ENCODE measurements around the gene DHX58.

The DHX58 gene

DNA sequence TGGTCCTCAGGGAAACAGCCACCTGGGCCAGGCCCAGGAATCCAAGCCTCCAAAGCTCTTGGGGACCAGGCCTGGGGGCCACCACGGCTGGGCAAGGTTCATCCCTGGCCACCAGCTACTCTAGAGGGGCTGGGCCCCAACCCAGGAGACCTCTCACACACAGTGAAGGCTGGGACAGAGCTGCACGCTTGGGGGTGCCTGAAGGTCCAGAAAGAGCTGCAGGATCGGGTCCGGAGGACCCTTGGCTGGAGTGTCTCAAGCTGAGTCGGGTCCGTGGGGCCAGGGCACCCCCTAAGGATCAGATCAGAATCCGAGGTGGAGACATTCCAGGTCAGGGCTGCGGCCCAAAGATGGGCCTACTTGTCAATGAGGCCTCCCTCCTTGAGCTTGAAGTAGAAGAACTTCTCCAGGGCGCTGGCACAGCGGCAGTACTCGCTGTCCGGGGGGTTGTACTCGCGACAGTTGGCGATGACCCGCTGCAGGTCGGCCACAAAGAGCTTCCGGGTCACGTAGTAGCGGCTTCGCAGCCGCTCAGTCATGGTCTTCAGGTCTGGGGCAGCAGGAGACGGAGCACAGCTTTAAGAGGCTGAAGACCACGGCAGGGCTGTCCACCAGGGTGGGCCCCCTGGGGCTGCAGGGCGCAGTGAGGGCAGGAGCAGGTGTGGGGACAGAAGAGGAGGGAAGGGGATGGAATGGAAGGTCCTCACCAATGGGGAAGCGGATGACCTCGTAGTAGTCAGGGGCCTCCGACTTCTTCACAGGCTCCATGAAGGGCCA lies 967 bp upstream of the DHX58 start:
- TF ChIP-seq, protein P1, sequence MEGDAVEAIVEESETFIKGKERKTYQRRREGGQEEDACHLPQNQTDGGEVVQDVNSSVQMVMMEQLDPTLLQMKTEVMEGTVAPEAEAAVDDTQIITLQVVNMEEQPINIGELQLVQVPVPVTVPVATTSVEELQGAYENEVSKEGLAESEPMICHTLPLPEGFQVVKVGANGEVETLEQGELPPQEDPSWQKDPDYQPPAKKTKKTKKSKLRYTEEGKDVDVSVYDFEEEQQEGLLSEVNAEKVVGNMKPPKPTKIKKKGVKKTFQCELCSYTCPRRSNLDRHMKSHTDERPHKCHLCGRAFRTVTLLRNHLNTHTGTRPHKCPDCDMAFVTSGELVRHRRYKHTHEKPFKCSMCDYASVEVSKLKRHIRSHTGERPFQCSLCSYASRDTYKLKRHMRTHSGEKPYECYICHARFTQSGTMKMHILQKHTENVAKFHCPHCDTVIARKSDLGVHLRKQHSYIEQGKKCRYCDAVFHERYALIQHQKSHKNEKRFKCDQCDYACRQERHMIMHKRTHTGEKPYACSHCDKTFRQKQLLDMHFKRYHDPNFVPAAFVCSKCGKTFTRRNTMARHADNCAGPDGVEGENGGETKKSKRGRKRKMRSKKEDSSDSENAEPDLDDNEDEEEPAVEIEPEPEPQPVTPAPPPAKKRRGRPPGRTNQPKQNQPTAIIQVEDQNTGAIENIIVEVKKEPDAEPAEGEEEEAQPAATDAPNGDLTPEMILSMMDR (IDR thresholded peaks at IDR 0.05), result no peak
- no peak for TF ChIP-seq ZFX (IDR thresholded peaks at IDR 0.05; ENCODE audit: borderline replicate concordance)
- H3K27ac ChIP-seq, result peak overlapping the region; percentile 73

DNA sequence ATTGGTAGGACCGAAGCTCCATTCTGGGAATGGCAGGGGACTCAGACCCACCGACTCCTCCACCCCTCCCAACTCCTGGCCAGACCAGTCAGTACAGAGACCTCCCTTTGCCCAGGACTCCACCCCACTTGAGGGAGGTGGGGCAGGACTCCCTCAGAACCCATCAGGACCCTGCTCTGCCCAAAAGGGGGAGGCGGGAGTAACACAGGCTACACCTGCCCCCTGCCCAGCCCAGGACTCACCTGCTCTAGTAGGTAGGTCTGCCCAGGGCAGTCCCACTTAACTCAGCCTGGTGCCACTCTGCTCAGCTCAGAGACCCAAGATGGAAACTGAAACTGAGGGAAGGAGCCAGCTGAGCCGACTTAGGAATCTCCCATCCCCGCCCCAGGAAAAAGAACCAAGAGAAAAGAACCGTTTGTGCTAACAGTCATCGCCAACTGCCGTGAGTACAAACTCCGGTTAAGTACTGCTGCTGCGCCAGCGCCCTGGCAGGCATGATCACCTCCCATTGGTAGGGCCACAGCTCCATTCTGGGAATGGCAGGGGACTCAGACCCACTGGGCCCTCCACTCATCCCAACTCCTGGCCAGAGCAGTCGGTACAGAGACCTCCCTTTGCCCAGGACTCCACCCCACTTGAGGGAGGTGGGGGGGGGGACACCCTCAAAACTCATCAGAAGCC lies 503 bp downstream of the DHX58 start:
- peak overlapping the region; percentile 73 for H3K27ac ChIP-seq
- TF ChIP-seq, protein P1 (IDR thresholded peaks at IDR 0.05), result no peak
- TF ChIP-seq ZFX (IDR thresholded peaks at IDR 0.05; ENCODE audit: borderline replicate concordance), result no peak

GRCh38 chr17:42111265-42111636 lies 1.3 kb downstream of the DHX58 start:
- no peak for TF ChIP-seq ZFX (IDR thresholded peaks at IDR 0.05; ENCODE audit: borderline replicate concordance)
- TF ChIP-seq, protein P1 (IDR thresholded peaks at IDR 0.05), result no peak
- H3K27ac ChIP-seq, result no peak overlapping the region

DNA sequence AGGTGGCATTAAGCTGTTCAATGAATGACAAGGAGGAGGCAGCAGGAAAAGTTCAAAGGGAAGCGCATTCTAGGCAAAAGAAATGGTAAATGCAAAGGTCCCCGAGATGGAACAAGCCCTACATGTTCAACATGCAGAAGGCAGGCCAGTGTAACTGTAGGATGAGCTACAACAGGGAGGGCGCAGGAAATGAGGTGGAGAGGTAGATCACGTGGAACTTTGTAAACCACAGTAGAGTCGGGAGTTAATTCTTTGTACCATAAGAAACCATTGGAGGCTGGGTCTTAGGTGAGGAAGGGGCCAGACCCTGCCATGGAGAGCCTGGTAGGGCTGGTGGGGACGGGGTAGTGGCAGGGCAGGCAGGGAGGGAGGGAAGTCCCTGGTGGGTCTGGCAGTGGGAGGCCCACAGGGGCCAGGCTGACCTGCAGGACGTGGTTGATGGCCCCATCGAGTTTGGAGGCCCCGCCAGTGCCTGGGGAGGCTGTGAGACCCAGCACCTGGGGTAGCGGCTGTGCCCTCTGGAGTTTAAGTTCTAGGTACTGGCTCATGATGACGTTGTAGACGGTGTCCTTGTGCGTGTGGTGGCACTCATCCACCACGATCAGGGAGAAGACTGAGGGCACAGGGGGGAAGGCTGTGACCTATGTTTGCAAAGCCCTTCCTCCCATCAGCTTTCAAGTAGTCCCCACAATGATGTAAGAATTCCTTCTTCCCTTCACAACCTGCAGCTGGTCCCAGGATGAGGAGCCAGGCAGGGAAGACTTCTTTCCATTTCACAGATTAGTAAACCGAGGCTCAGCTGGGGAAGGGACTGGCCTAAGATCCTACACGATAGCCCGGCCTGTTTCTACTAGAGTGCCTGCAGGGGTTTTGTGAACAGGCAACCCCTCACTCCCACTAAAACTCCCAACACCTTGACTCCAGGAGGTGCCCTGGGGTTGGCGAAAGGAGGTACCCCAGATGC lies 1.9 kb downstream of the DHX58 start:
- TF ChIP-seq, protein P1 (IDR thresholded peaks at IDR 0.05), result no peak
- no peak for TF ChIP-seq ZFX (IDR thresholded peaks at IDR 0.05; ENCODE audit: borderline replicate concordance)
- H3K27ac ChIP-seq, result no peak overlapping the region

- TF ChIP-seq, protein P1 (IDR thresholded peaks at IDR 0.05), result no peak
- no peak for TF ChIP-seq ZFX (IDR thresholded peaks at IDR 0.05; ENCODE audit: borderline replicate concordance)
Observed at GRCh38 chr17:42109086-42109485, 3.4 kb downstream of the DHX58 start.

GRCh38 chr17:42107597-42108576 lies 4.6 kb downstream of the DHX58 start:
- no peak overlapping the region for H3K27ac ChIP-seq
- TF ChIP-seq, protein P1 (IDR thresholded peaks at IDR 0.05), result 0 out of 2 replicates have a peak, but pooled peaks have one; percentile 10
- no peak for TF ChIP-seq ZFX (IDR thresholded peaks at IDR 0.05; ENCODE audit: borderline replicate concordance)

More at GRCh38 chr17:42109086-42109485, 3.4 kb downstream of the DHX58 start:
- H3K27ac ChIP-seq, result no peak overlapping the region

Measured in 22Rv1 (cell line).